OCI-LY3 (cell line): ENCODE measurements around the gene CTBS.
A peak's percentile ranks its signal among the peaks of the same experiment; 100 is the strongest.

Experiments
- H2AFZ ChIP-seq: fragments of 200-600, 300-600 bp; shearing (Covaris generic); 2 replicates; pipeline ENCODE4 v1.6.0; 2014; ENCODE audit warnings: antibody characterized with exemption, low read depth, low read length
- H3K27ac ChIP-seq: fragments of 200-600, 300-600 bp; sonication (generic); 2 replicates; pipeline ENCODE4 v1.5.1; 2014; ENCODE audit warnings: mild to moderate bottlenecking, low read length, moderate library complexity, mixed read lengths
- H3K27me3 ChIP-seq: fragments of 200-600, 300-600 bp; sonication (generic); 2 replicates; pipeline ENCODE4 v1.6.1; 2014; ENCODE audit warnings: low read depth, low read length, mixed read lengths
- H3K36me3 ChIP-seq: fragments of 200-600, 300-600 bp; sonication (generic); replicated peaks from 2 replicates; pipeline ENCODE3; 2014; ENCODE audit warnings: low read depth, low read length, mixed read lengths
- H3K4me1 ChIP-seq: fragments of 300-600, 200-600 bp; sonication (generic); 2 replicates; pipeline ENCODE4 v1.6.1; 2014; ENCODE audit warnings: low read length, mixed read lengths
- H3K4me2 ChIP-seq: fragments of 200-600, 300-600 bp; sonication (generic); 2 replicates; pipeline ENCODE4 v1.6.1; 2014; ENCODE audit warnings: low read length, mixed read lengths
- H3K4me3 ChIP-seq: fragments of 300-600, 200-600 bp; sonication (generic); 2 replicates; pipeline ENCODE4 v1.5.1; 2014; ENCODE audit warnings: antibody characterized with exemption, mild to moderate bottlenecking, low read length, moderate library complexity
- H3K79me2 ChIP-seq: fragments of 300-600, 200-600 bp; shearing (Covaris generic); 2 replicates; pipeline ENCODE4 v1.6.1; 2014; ENCODE audit warnings: mild to moderate bottlenecking, low read length, mixed read lengths
- H3K9ac ChIP-seq: fragments of 300-600, 200-600 bp; shearing (Covaris generic); 2 replicates; pipeline ENCODE4 v1.6.0; 2014; ENCODE audit warnings: mild to moderate bottlenecking, low read length, moderate library complexity
- H3K9me3 ChIP-seq: fragments of 200-600, 300-600 bp; shearing (Covaris generic); 2 replicates; pipeline ENCODE4 v1.6.1; 2014; ENCODE audit warnings: low read length, mixed read lengths; ENCODE audit not compliant: insufficient read depth
- H4K20me1 ChIP-seq: fragments of 200-600, 300-600 bp; sonication (generic); 2 replicates; pipeline ENCODE4 v1.6.1; 2016; ENCODE audit warnings: low read length, mixed read lengths; ENCODE audit not compliant: insufficient read depth
- EZH2phosphoT487 ChIP-seq: fragments of 200-600 bp; shearing (Covaris generic); IDR thresholded peaks from 2 replicates; pipeline ENCODE4 v1.6.1; 2018; ENCODE audit warnings: antibody characterized with exemption, mixed run types, low read depth
- TF ChIP-seq, protein P1 (sequence below): fragments of 200-600, 300-600 bp; sonication (generic); IDR thresholded peaks from 2 replicates; pipeline ENCODE4 v1.5.1; 2014; ENCODE audit warnings: antibody characterized with exemption, low read length, low read depth

CTBS gene

DNA sequence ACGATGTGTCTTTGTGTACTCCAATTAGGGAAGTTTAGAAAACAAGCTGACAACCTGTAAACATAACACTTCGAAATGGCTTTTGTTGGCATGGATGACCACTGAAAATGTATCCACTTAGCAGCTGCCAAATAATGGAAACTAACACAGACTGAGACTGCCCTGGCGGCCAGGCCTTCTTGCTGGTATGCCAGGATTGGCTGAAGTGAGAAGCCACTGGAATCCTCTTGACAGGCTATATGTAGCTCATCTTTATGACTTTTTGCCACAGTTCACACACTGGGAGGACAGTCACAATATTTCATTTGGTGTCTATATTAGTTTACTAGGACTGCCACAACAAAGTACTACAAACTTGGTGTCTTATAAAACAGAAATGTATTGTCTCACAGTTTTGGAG is 12.9 kb upstream of the CTBS start:
- no peak overlapping the region for H3K4me2 ChIP-seq
- H3K79me2 ChIP-seq = no peaks in the 10 kb centered on the region
- H2AFZ ChIP-seq = no peak overlapping the region
- no peak for TF ChIP-seq EZH2phosphoT487
- TF ChIP-seq, protein P1, sequence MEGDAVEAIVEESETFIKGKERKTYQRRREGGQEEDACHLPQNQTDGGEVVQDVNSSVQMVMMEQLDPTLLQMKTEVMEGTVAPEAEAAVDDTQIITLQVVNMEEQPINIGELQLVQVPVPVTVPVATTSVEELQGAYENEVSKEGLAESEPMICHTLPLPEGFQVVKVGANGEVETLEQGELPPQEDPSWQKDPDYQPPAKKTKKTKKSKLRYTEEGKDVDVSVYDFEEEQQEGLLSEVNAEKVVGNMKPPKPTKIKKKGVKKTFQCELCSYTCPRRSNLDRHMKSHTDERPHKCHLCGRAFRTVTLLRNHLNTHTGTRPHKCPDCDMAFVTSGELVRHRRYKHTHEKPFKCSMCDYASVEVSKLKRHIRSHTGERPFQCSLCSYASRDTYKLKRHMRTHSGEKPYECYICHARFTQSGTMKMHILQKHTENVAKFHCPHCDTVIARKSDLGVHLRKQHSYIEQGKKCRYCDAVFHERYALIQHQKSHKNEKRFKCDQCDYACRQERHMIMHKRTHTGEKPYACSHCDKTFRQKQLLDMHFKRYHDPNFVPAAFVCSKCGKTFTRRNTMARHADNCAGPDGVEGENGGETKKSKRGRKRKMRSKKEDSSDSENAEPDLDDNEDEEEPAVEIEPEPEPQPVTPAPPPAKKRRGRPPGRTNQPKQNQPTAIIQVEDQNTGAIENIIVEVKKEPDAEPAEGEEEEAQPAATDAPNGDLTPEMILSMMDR = no peak
- H3K9me3 ChIP-seq = peaks cover 4% of the 10 kb centered on the region; the same call in 1 of the 2 replicates
- no peak overlapping the region for H3K9ac ChIP-seq
- peaks cover 3% of the 10 kb centered on the region for H3K36me3 ChIP-seq
- H3K4me1 ChIP-seq = peaks cover 31% of the 10 kb centered on the region
- no peak overlapping the region for H3K4me3 ChIP-seq
- H4K20me1 ChIP-seq = no peaks in the 10 kb centered on the region
- H3K27me3 ChIP-seq = no peaks in the 10 kb centered on the region
- no peak overlapping the region for H3K27ac ChIP-seq

DNA sequence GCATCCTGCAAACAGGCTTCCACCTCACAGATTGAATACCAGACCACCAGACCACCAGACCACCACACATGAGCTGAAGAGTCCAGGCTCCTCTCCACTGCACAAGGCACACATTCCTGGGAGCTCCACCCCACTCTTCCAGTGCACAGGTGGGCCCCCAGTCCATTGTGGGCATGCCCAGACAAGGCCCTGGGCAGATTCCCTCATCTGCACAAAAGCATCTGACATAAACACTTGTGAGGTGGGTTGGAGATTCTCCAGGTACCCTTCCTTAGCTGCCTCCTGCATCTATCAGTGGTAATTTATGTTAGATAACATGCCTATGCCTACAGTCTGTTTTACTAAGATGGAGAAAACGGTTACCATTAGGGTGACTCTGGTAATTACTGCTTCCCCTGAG is 11.6 kb upstream of the CTBS start:
- H3K4me3 ChIP-seq = no peak overlapping the region
- H2AFZ ChIP-seq = no peak overlapping the region
- peaks cover 31% of the 10 kb centered on the region for H3K4me1 ChIP-seq
- no peaks in the 10 kb centered on the region for H3K79me2 ChIP-seq
- H3K36me3 ChIP-seq = peaks cover 3% of the 10 kb centered on the region
- H4K20me1 ChIP-seq = no peaks in the 10 kb centered on the region
- no peaks in the 10 kb centered on the region for H3K27me3 ChIP-seq
- peaks cover 4% of the 10 kb centered on the region; the same call in 1 of the 2 replicates for H3K9me3 ChIP-seq
- H3K4me2 ChIP-seq = no peak overlapping the region
- no peak overlapping the region for H3K27ac ChIP-seq
- no peak overlapping the region for H3K9ac ChIP-seq
- TF ChIP-seq EZH2phosphoT487 = no peak
- TF ChIP-seq, protein P1 = no peak

DNA sequence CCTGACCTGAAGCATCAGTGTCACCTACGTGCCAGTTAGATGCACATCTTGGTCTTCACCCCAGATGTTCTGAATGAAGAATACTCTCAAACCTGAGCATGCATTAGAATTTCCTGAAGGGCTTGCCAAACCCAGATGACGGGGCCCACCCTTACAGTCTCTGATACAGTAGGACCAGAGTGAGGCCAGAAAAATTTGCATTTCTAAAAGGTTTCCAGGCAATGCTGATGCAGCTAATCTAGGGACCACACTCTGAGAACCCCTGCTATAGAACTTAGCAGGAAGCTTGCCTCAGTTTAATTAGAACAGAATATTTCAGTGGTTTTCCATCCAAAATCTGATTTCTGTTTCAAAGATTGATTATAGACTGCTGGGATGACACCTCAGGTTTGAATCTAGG is 9.9 kb upstream of the CTBS start:
- peaks cover 3% of the 10 kb centered on the region for H3K36me3 ChIP-seq
- H3K79me2 ChIP-seq = no peaks in the 10 kb centered on the region
- H2AFZ ChIP-seq = 0 out of 2 replicates have a peak overlapping the region, but pooled peaks have one; percentile 34
- TF ChIP-seq, protein P1 = no peak
- no peak for TF ChIP-seq EZH2phosphoT487
- H3K4me2 ChIP-seq = peak overlapping the region; percentile 65
- H4K20me1 ChIP-seq = no peaks in the 10 kb centered on the region
- no peaks in the 10 kb centered on the region for H3K27me3 ChIP-seq
- peak overlapping the region; percentile 38; the same call in 1 of the 2 replicates for H3K9ac ChIP-seq
- peaks cover 31% of the 10 kb centered on the region for H3K4me1 ChIP-seq
- H3K4me3 ChIP-seq = peak overlapping the region; percentile 43; the same call in 1 of the 2 replicates
- peaks cover 4% of the 10 kb centered on the region; the same call in 1 of the 2 replicates for H3K9me3 ChIP-seq
- peak overlapping the region; percentile 88 for H3K27ac ChIP-seq

DNA sequence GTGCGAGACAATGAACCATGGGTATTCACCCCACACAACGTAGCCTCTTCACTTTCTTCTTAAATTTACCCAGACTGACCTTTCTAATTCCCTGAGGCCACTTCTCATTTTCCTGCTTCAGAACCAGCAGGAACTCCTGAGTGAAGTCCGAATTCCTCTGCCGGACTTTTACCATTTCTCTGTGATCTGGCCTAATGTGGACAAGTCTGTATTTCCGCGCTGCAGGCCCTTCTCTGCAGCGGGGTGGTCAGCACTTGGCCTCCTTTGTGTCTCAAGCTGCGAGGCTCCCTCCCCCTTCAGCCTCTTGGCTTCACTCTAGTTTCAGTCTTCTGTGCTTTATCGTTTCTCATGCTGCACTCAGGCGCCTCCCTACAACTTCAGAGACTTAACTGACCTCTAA is 9.4 kb upstream of the CTBS start:
- H3K79me2 ChIP-seq = no peaks in the 10 kb centered on the region
- peak overlapping the region; percentile 43 for H3K4me3 ChIP-seq
- H4K20me1 ChIP-seq = no peaks in the 10 kb centered on the region
- peak overlapping the region; percentile 38; the same call in 1 of the 2 replicates for H3K9ac ChIP-seq
- TF ChIP-seq, protein P1 = no peak
- TF ChIP-seq EZH2phosphoT487 = no peak
- no peaks in the 10 kb centered on the region for H3K27me3 ChIP-seq
- H3K4me1 ChIP-seq = peaks cover 30% of the 10 kb centered on the region
- H3K36me3 ChIP-seq = peaks cover 3% of the 10 kb centered on the region
- peaks cover 4% of the 10 kb centered on the region; the same call in 1 of the 2 replicates for H3K9me3 ChIP-seq
- H3K4me2 ChIP-seq = peak overlapping the region; percentile 65
- 0 out of 2 replicates have a peak overlapping the region, but pooled peaks have one; percentile 34 for H2AFZ ChIP-seq
- H3K27ac ChIP-seq = peak overlapping the region; percentile 88
